Adrenal gland (tissue), 12 donors: ENCODE data around the gene AKT1S1. TPM values are rescaled to one million over a fixed set of nuclear protein-coding genes. Genes with fewer than 3 reads are reported as not detected.

Experiments used
- DNase-seq, 7 donors: peaks; one replicate each; pipeline ENCODE4 v3.0.0-alpha.2; 2019 to 2020
- H3K27ac ChIP-seq, 5 donors: fragments of 200-600 bp; sonication (generic) in 4 of 5; 1 replicate in 3 of 5; 2 replicates in 2 of 5; pipeline versions ENCODE4 v1.5.1 to v1.8.0; 2016 to 2020; ENCODE audit warnings: mild to moderate bottlenecking in 1 of 5
- H3K27me3 ChIP-seq: fragments of 200-600 bp; 2 replicates; pipeline ENCODE4 v1.8.0; 2021
- H3K36me3 ChIP-seq, 2 donors: fragments of 200-600 bp; replicated peaks in 1 of 2; 1 replicate in 1 of 2; 2 replicates in 1 of 2; pipeline versions ENCODE4 v1.5.1 to v1.8.0; 2018 to 2022
- H3K4me1 ChIP-seq, 2 donors: fragments of 200-600 bp; replicated peaks in 1 of 2; 1 replicate in 1 of 2; 2 replicates in 1 of 2; pipeline versions ENCODE4 v1.5.1 to v1.8.0; 2018 to 2021
- H3K4me3 ChIP-seq, 4 donors: fragments of 200-600 bp; sonication (generic) in 3 of 4; one replicate each; pipeline ENCODE4 v1.5.1; 2016 to 2018
- H3K9me3 ChIP-seq, 3 donors: fragments of 200-600 bp; sonication (generic) in 1 of 3; replicated peaks in 1 of 3; 1 replicate in 2 of 3; 2 replicates in 1 of 3; pipeline versions ENCODE4 v1.5.1 to v1.8.0; 2016 to 2021
- POLR2A ChIP-seq, 2 donors: fragments of 450-650 bp; IDR thresholded peaks; one replicate each; pipeline ENCODE4 v1.6.1; 2017; ENCODE audit warnings: antibody characterized with exemption in 2 of 2, mild to moderate bottlenecking in 2 of 2, moderate library complexity in 1 of 2
- WGBS, 4 donors: extraction: QIAGEN DNeasy Blood & Tissue Kit in 2 of 4; methylation state at CpG; one replicate each; pipeline versions ENCODE4 v1.1.5 to v1.1.7; 2013 to 2017; 5-methylcytosine and 5-hydroxymethylcytosine counted together
- intact Hi-C, 2 donors: fragments of 100-400 bp; cut with DNase I; formaldehyde crosslinking; loops; one replicate each; pipeline versions ENCODE4 v1.14.1 to v1.15.0; 2022 to 2023
- polyA plus RNA-seq, 3 donors: library from polyadenylated mRNA; stranded (reverse); fragments of 200-250 nt in 2 of 3; fragments of 350-450 nt in 1 of 3; fragmentation: Illumina TruSeq in 1 of 3; extraction: RNeasy Lipid Tissue Mini Kit (QIAGEN cat#74804) in 1 of 3; gene quantifications; one replicate each; pipeline ENCODE4 v1.2.3, GENCODE V29; 2013 to 2014
- total RNA-seq, 9 donors: library from RNA; depleted of rRNA in 4 of 9; stranded (reverse); fragments of >200 nt in 4 of 9; fragments of 120-200 nt in 1 of 9; fragmentation: NEBNext Ultra II Directional in 1 of 9; extraction: Animal tissue kit (Norgen Biotek cat#: 25700) in 1 of 9; gene quantifications; one replicate each; pipeline versions ENCODE4 v1.1.0 to v1.2.4, GENCODE V29; 2013 to 2023
- TF ChIP-seq, protein P1 (sequence below), 6 experiments: fragments of 450-650 bp in 4 of 6; fragments of 200-600 bp in 2 of 6; sonication (generic) in 1 of 6; IDR thresholded peaks; 1 replicate in 5 of 6; 2 replicates in 1 of 6; pipeline versions ENCODE4 v1.5.1 to v1.8.0; 2016 to 2021; ENCODE audit warnings: antibody characterized with exemption in 6 of 6, mild to moderate bottlenecking in 2 of 6, moderate library complexity in 1 of 6
- donor health status: healthy with polysubstance abuse.
- donor health status: Bipolar disorder and iron deficiency.
- donor health status: DM: yes; HTN: yes; CAD: no.
- donor health status: DM: no; HTN: no; CAD: no.
- donor health status: DM: no; HTN: no; CAD: no.
- donor health status: DM: yes; HTN: yes; CAD: no.

Gene AKT1S1
- total and polyA plus RNA-seq, 12 donors, result 19.8 to 89.6 (median 59.1) TPM

DNA sequence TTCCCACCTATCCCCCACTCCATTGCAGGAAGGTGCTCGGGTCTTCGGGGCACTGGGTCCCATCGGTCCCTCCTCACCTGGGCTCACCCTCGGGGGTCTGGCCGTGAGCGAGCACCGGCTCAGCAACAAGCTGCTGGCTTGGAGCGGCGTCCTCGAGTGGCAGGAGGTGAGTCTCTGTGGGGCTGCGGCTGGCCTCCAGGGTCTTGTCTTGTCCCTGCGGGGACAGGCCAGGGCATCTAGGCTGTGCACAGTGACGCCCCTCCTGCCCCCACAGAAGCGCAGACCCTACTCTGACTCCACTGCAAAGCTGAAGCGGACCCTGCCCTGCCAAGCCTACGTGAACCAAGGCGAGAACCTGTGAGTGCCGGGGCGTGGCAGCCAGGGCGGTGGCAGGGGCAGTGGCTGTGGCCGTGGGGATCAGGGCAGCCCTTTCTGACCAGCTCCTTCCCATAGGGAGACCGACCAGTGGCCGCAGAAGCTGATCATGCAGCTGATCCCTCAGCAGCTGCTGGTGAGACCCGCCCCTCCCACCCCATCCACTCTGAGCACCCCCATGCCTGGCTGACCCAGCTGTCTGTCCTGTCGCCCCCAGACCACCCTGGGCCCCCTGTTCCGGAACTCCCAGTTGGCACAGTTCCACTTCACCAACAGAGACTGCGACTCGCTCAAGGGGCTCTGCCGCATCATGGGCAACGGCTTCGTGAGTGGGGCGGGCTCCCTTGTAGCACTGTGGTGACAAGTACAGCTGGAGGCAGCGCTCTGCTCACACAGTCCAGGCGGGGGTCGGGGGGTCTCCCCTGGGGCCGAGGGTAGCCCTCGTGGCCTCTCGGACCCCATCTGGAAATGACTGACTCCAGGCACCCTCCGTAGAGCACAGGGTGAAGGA is 22.5 kb downstream of the AKT1S1 start:
- H3K27me3 ChIP-seq, result no peaks in the 10 kb centered on the region
- H3K4me1 ChIP-seq, result peaks cover 25 to 59% of the 10 kb centered on the region in 2 donors
- peaks cover 0 to 47% of the 10 kb centered on the region in 2 donors for H3K36me3 ChIP-seq
- DNase-seq, result peak in 4 of 7 donors; percentile 39 to 68 (median 50)
- no peak overlapping the region for H3K4me3 ChIP-seq
- TF ChIP-seq POLR2A (IDR thresholded peaks at IDR 0.05), result no peak
- TF ChIP-seq, protein P1, sequence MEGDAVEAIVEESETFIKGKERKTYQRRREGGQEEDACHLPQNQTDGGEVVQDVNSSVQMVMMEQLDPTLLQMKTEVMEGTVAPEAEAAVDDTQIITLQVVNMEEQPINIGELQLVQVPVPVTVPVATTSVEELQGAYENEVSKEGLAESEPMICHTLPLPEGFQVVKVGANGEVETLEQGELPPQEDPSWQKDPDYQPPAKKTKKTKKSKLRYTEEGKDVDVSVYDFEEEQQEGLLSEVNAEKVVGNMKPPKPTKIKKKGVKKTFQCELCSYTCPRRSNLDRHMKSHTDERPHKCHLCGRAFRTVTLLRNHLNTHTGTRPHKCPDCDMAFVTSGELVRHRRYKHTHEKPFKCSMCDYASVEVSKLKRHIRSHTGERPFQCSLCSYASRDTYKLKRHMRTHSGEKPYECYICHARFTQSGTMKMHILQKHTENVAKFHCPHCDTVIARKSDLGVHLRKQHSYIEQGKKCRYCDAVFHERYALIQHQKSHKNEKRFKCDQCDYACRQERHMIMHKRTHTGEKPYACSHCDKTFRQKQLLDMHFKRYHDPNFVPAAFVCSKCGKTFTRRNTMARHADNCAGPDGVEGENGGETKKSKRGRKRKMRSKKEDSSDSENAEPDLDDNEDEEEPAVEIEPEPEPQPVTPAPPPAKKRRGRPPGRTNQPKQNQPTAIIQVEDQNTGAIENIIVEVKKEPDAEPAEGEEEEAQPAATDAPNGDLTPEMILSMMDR (IDR thresholded peaks at IDR 0.05), result no peak
- WGBS, 4 donors, result 79 to 91% (median 85%) methylated on average over 13 to 39 of the region's 39 CpGs
- intact Hi-C loops, result no loop called here
- H3K9me3 ChIP-seq, result no peaks in the 10 kb centered on the region
- H3K27ac ChIP-seq, result peak overlapping the region in 2 of 5 donors; percentile 94 to 99

DNA sequence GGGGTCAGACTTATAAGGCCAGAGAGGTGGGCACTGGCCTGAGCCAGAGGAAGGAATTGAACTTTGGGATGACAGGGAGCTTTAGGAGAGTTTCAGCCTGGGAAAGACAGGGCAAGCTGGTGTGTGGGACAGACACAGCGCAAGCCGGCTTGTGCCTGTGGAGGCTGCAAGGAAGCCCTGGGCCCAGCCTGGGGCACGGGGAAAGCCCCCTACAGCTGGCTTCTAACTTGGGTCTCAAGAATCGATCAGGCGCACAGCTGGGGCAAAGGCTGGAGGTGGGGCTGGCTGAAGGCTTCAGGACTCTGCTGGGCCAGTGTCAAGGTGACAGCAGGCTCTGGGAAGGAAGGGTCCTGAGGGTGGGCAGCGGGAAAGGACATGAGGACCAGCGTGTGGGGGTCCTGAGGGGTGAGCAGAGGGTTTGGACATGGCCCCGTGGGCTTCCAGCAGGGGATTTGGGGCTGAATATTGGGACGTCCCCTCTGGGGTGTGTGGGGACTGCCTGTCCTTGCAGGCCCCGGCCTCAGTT is 23.2 kb downstream of the AKT1S1 start:
- no peaks in the 10 kb centered on the region for H3K9me3 ChIP-seq
- H3K4me1 ChIP-seq, result peaks cover 25 to 51% of the 10 kb centered on the region in 2 donors
- no peaks in the 10 kb centered on the region for H3K27me3 ChIP-seq
- DNase-seq, result peak in 1 of 7 donors; percentile 24
- peaks cover 0 to 43% of the 10 kb centered on the region in 2 donors for H3K36me3 ChIP-seq
- intact Hi-C loops, result no loop called here
- peak overlapping the region in 2 of 5 donors; percentile 26 to 99 for H3K27ac ChIP-seq
- 78 to 85% (median 81%) methylated on average over 8 to 10 of the region's 10 CpGs for WGBS, 4 donors
- TF ChIP-seq, protein P1 (IDR thresholded peaks at IDR 0.05), result no peak
- no peak for TF ChIP-seq POLR2A (IDR thresholded peaks at IDR 0.05)
- no peak overlapping the region for H3K4me3 ChIP-seq

DNA sequence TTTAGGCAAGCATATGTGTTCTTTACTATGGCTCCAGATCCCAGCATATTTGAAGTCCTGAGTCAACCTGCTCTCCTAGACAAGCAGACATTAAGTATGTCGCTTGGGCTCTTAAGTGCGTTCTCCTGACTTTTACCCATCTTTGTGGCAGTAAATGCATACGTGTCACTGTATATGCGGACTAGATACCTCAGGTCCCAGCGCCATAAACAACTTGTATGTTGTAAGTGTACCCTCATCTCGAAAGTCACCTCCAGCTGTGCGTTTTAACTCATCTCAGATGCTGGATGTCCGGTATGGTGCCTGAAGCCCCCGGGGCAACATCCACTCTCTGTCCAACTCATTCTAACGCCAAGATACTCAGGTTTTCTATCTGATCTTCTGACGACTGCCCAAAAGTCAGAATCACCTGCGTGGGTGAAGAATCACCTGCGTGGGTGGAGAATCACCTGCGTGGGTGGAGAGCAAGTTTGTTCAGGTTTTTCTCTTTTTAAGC is 24.5 kb downstream of the AKT1S1 start:
- Histone ChIP-seq H3K27ac (peak overlapping the region in 1 of 5 donors; percentile 99), H3K36me3 (peaks cover 0 to 31% of the 10 kb centered on the region in 2 donors), H3K27me3 (no peaks in the 10 kb centered on the region), H3K4me1 (peaks cover 17 to 39% of the 10 kb centered on the region in 2 donors), H3K9me3 (no peaks in the 10 kb centered on the region), H3K4me3 (peak overlapping the region in 1 of 4 donors; percentile 84)
- no peak for TF ChIP-seq POLR2A (IDR thresholded peaks at IDR 0.05)
- TF ChIP-seq, protein P1 (IDR thresholded peaks at IDR 0.05), result no peak
- 55 to 60% (median 59%) methylated on average over 14 of the region's 14 CpGs for WGBS, 4 donors
- no peak for DNase-seq
- intact Hi-C loops, result no loop called here
